AG04450 (cell line): ENCODE results near the gene GTSF1L. TPM values are rescaled to one million over a fixed set of nuclear protein-coding genes. Genes with fewer than 3 reads are reported as not detected.

Experiments used
- CTCF ChIA-PET: fragments of 300-600, 350-600 bp; formaldehyde crosslinking; extraction: SDS; loops from one replicate; lab custom pipeline; 2022; ENCODE audit warnings: antibody characterized with exemption, inconsistent platforms; lab: Charles Lee
- POLR2A ChIA-PET: fragments of 350-600 bp; formaldehyde crosslinking; extraction: SDS; loops from one replicate; lab custom pipeline; 2021; ENCODE audit warnings: antibody characterized with exemption, inconsistent platforms; lab: Yijun Ruan, JAX
- DNase-seq: peaks from one replicate; pipeline ENCODE4 v3.0.0-alpha.2; 2011; ENCODE audit warnings: low read depth, low spot score
- H3K27ac ChIP-seq: one replicate; pipeline ENCODE4 v1.5.1; 2012; ENCODE audit warnings: low read depth, low read length, control low read depth
- H3K27me3 ChIP-seq: one replicate; pipeline ENCODE4 v1.6.0; 2012; ENCODE audit warnings: low read length; ENCODE audit not compliant: control insufficient read depth, insufficient read depth
- H3K4me3 ChIP-seq: 2 replicates; pipeline ENCODE4 v1.5.1; 2011; ENCODE audit warnings: mild to moderate bottlenecking, low read depth, low read length, control low read depth
- H3K9me3 ChIP-seq: 2 replicates; pipeline ENCODE4 v1.5.1; 2012; ENCODE audit warnings: low read length; ENCODE audit not compliant: control insufficient read depth, insufficient read depth
- CTCF ChIP-seq: IDR thresholded peaks from 2 replicates; pipeline ENCODE4 v1.5.1; 2011; ENCODE audit warnings: low read depth, low read length, control low read depth, inconsistent platforms
- polyA plus RNA-seq: library from polyadenylated mRNA; depleted of rRNA; stranded (reverse); fragments of >200 nt; gene quantifications from 2 replicates; pipeline ENCODE4 v1.2.3, GENCODE V29; 2011

GTSF1L gene
- polyA plus RNA-seq, 1 experiment, result not detected

- peaks cover 10% of the 10 kb centered on the region; the same call in 1 of the 2 replicates for H3K9me3 ChIP-seq
- TF ChIP-seq CTCF, result no peak
- no peak overlapping the region for H3K4me3 ChIP-seq
- no peak overlapping the region for H3K27ac ChIP-seq
- no peaks in the 10 kb centered on the region for H3K27me3 ChIP-seq
- CTCF ChIA-PET, result interaction anchor here (0.8 to 1.0 kb wide), 2 partner anchors 26 to 393 kb away, joined by 3 to 4 read pairs; no protein-coding TSS in a partner anchor
- POLR2A ChIA-PET, result no interaction called here
- DNase-seq, result no peak
These were observed 2.4 kb downstream of the GTSF1L start for GRCh38 chr20:43724383-43724782.

- CTCF ChIA-PET, result interaction anchor here (0.6 to 1.2 kb wide), 4 partner anchors 26 to 473 kb away, joined by 3 to 5 read pairs (median 4); no protein-coding TSS in a partner anchor
- TF ChIP-seq CTCF, result no peak
- POLR2A ChIA-PET, result interaction anchor here (0.7 kb wide), 1 partner anchor 258 kb away, joined by 12 read pairs; no protein-coding TSS in a partner anchor
These were observed 3.1 kb downstream of the GTSF1L start for GRCh38 chr20:43723735-43724134.

GRCh38 chr20:43723186-43723585 lies 3.6 kb downstream of the GTSF1L start:
- H3K27me3 ChIP-seq, result no peaks in the 10 kb centered on the region
- no peak overlapping the region for H3K4me3 ChIP-seq
- TF ChIP-seq CTCF, result no peak
- H3K27ac ChIP-seq, result no peak overlapping the region
- ChIA-PET CTCF (interaction anchor here (0.6 to 1.2 kb wide), 3 partner anchors 30 to 473 kb away, joined by 3 to 5 read pairs (median 5); no protein-coding TSS in a partner anchor), POLR2A (interaction anchor here (0.7 kb wide), 1 partner anchor 259 kb away, joined by 12 read pairs; no protein-coding TSS in a partner anchor)
- no peak for DNase-seq
- H3K9me3 ChIP-seq, result peaks cover 4% of the 10 kb centered on the region; the same call in 1 of the 2 replicates

More at GRCh38 chr20:43723735-43724134, 3.1 kb downstream of the GTSF1L start:
- H3K9me3 ChIP-seq, result peaks cover 5% of the 10 kb centered on the region; the same call in 1 of the 2 replicates
- H3K27ac ChIP-seq, result no peak overlapping the region
- H3K27me3 ChIP-seq, result no peaks in the 10 kb centered on the region
- H3K4me3 ChIP-seq, result no peak overlapping the region
- DNase-seq, result no peak

GRCh38 chr20:43722153-43722505 lies 4.7 kb downstream of the GTSF1L start:
- POLR2A ChIA-PET, result no interaction called here
- no peak for DNase-seq
- CTCF ChIA-PET, result interaction anchor here (0.6 kb wide), 1 partner anchor 16 kb away, joined by 3 read pairs; no protein-coding TSS in a partner anchor
- H3K4me3 ChIP-seq, result no peak overlapping the region
- H3K9me3 ChIP-seq, result peaks cover 4% of the 10 kb centered on the region; the same call in 1 of the 2 replicates
- TF ChIP-seq CTCF, result no peak
- no peaks in the 10 kb centered on the region for H3K27me3 ChIP-seq
- no peak overlapping the region for H3K27ac ChIP-seq

- POLR2A ChIA-PET, result no interaction called here
- Histone ChIP-seq H3K4me3 (no peak overlapping the region), H3K9me3 (peaks cover 4% of the 10 kb centered on the region; the same call in 1 of the 2 replicates), H3K27ac (no peak overlapping the region), H3K27me3 (no peaks in the 10 kb centered on the region)
- DNase-seq, result no peak
- CTCF ChIA-PET, result interaction anchor here (0.6 kb wide), 1 partner anchor 15 kb away, joined by 3 read pairs; no protein-coding TSS in a partner anchor
- TF ChIP-seq CTCF, result no peak
These were observed 5.2 kb downstream of the GTSF1L start for GRCh38 chr20:43721429-43722152.
